Common myeloid progenitor, CD34-positive (primary cell): Measurements from ENCODE around the gene MYPN.
"Not testable (repeated sequence)": the region's sequence is repeated elsewhere in the genome, so short reads cannot be mapped to it uniquely, and the experiment has no call there.

Source experiments
- CTCF ChIA-PET: fragments of 350-600 bp; sonication (Branson Sonifier 250); formaldehyde crosslinking; loops from one replicate; lab custom pipeline; 2021; ENCODE audit warnings: antibody characterized with exemption; lab: Charles Lee
- POLR2A ChIA-PET: fragments of 350-600 bp; sonication (Branson Sonifier 250); formaldehyde crosslinking; loops from one replicate; lab custom pipeline; 2021; ENCODE audit warnings: antibody characterized with exemption; lab: Charles Lee
- DNase-seq, 3 donors: peaks; one replicate each; pipeline versions ENCODE4 v3.0.0 to v3.0.0-alpha.2; 2013
- H3K27ac ChIP-seq, 2 experiments: 1 replicate in 1 of 2; 2 replicates in 1 of 2; pipeline ENCODE4 v1.7.0; 2013; ENCODE audit warnings: inconsistent platforms in 2 of 2, low read length in 2 of 2, mild to moderate bottlenecking in 2 of 2, low read depth in 1 of 2, moderate library complexity in 1 of 2; ENCODE audit not compliant: severe bottlenecking in 2 of 2, insufficient read depth in 1 of 2, poor library complexity in 1 of 2
- H3K27me3 ChIP-seq, 5 experiments: replicated peaks in 2 of 5; 1 replicate in 3 of 5; 2 replicates in 2 of 5; pipeline versions ENCODE4 v1.6.1 to v1.7.0; 2013; ENCODE audit warnings: low read length in 4 of 5, mild to moderate bottlenecking in 2 of 5, moderate library complexity in 2 of 5, inconsistent platforms in 1 of 5; ENCODE audit not compliant: insufficient read depth in 5 of 5, control insufficient read depth in 4 of 5
- H3K36me3 ChIP-seq, 4 experiments: 1 replicate in 2 of 4; 2 replicates in 2 of 4; pipeline versions ENCODE4 v1.6.1 to v1.7.0; 2013; ENCODE audit warnings: low read length in 3 of 4, control low read depth in 1 of 4, mild to moderate bottlenecking in 1 of 4; ENCODE audit not compliant: control insufficient read depth in 4 of 4, insufficient read depth in 4 of 4
- H3K4me1 ChIP-seq, 4 experiments: 1 replicate in 3 of 4; 2 replicates in 1 of 4; pipeline versions ENCODE4 v1.6.1 to v1.7.1; 2013; ENCODE audit warnings: low read length in 3 of 4, mild to moderate bottlenecking in 3 of 4, control low read depth in 1 of 4, inconsistent platforms in 1 of 4, moderate library complexity in 1 of 4; ENCODE audit not compliant: control insufficient read depth in 4 of 4, insufficient read depth in 4 of 4; ENCODE audit errors: control extremely low read depth in 1 of 4
- H3K4me3 ChIP-seq, 7 experiments: 1 replicate in 4 of 7; 2 replicates in 3 of 7; pipeline versions ENCODE4 v1.5.1 to v1.7.0; 2013; ENCODE audit warnings: mild to moderate bottlenecking in 7 of 7, low read length in 6 of 7, moderate library complexity in 6 of 7, inconsistent platforms in 2 of 7, low read depth in 2 of 7, control low read depth in 1 of 7; ENCODE audit not compliant: insufficient read depth in 4 of 7, control insufficient read depth in 1 of 7; ENCODE audit errors: extremely low read depth in 1 of 7
- H3K9me3 ChIP-seq, 5 experiments: 1 replicate in 4 of 5; 2 replicates in 1 of 5; pipeline versions ENCODE4 v1.6.1 to v1.7.1; 2013; ENCODE audit warnings: low read length in 4 of 5, mild to moderate bottlenecking in 2 of 5, inconsistent platforms in 1 of 5, low read depth in 1 of 5, moderate library complexity in 1 of 5; ENCODE audit not compliant: control insufficient read depth in 4 of 5, insufficient read depth in 2 of 5; ENCODE audit errors: control extremely low read depth in 1 of 5
- WGBS: methylation state at CpG from one replicate; pipeline ENCODE4 v1.1.5; 2013; ENCODE audit not compliant: insufficient coverage; 5-methylcytosine and 5-hydroxymethylcytosine counted together

The MYPN gene

DNA sequence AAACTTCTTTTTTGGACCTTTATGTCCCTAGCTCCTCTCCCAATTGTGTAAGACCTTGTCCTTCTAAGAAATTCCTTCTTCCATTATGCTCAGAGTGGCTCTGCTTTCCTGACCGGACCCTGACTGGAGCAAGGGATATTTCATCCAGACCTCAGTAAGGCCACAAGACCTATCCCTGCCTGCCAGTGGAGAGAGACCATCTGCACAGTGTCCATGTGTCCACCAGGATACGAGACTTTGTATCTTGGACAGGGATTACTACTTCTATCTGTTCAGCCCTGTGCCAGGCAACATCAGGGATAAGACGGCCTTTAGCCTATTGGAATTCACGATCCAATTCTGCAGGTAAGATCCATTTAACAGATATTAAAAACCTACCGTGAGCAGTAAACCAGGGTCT lies 129.8 kb downstream of the MYPN start:
- no peaks in the 10 kb centered on the region for H3K36me3 ChIP-seq
- ChIA-PET POLR2A (no interaction called here), CTCF (no interaction called here)
- peaks cover 0 to 7% (median 1%) of the 10 kb centered on the region in 4 experiments for H3K4me1 ChIP-seq
- H3K9me3 ChIP-seq = no peaks in the 10 kb centered on the region
- no peak overlapping the region for H3K27ac ChIP-seq
- H3K4me3 ChIP-seq = no peak overlapping the region
- H3K27me3 ChIP-seq = no peaks in the 10 kb centered on the region
- no peak for DNase-seq
- WGBS = 100% methylated on average over 4 of the region's 5 CpGs

- Histone ChIP-seq H3K36me3 (no peaks in the 10 kb centered on the region), H3K4me3 (no peak overlapping the region), H3K9me3 (no peaks in the 10 kb centered on the region), H3K27ac (no peak overlapping the region), H3K27me3 (no peaks in the 10 kb centered on the region), H3K4me1 (peaks cover 0 to 7% (median 1%) of the 10 kb centered on the region in 4 experiments)
- DNase-seq = no peak
- ChIA-PET POLR2A (no interaction called here), CTCF (no interaction called here)
- 96% methylated on average over 3 of the region's 5 CpGs for WGBS
Measured at GRCh38 chr10:68239596-68240150, 130.4 kb downstream of the MYPN start.

- DNase-seq = no peak
- ChIA-PET CTCF (interaction anchor here (1.1 kb wide), 1 partner anchor 31 kb away, joined by 3 read pairs; no protein-coding TSS in a partner anchor), POLR2A (no interaction called here)
- Histone ChIP-seq H3K9me3 (no peaks in the 10 kb centered on the region), H3K36me3 (no peaks in the 10 kb centered on the region), H3K4me3 (no peak overlapping the region), H3K27ac (no peak overlapping the region), H3K27me3 (no peaks in the 10 kb centered on the region), H3K4me1 (no peaks in the 10 kb centered on the region)
- WGBS = 100% methylated on average over 2 of the region's 2 CpGs
Measured at GRCh38 chr10:68242051-68242450, 132.8 kb downstream of the MYPN start.

- DNase-seq, H3K4me3 ChIP-seq, H3K27ac ChIP-seq, POLR2A ChIA-PET, H3K27me3 ChIP-seq, H3K4me1 ChIP-seq, H3K36me3 ChIP-seq, H3K9me3 ChIP-seq: not testable (repeated sequence)
- 81% methylated on average over 4 of the region's 7 CpGs for WGBS
- CTCF ChIA-PET = interaction anchor here (1.0 kb wide), 1 partner anchor 40 kb away, joined by 3 read pairs; no protein-coding TSS in a partner anchor
Measured at GRCh38 chr10:68246397-68246796, 137.1 kb downstream of the MYPN start.

DNA sequence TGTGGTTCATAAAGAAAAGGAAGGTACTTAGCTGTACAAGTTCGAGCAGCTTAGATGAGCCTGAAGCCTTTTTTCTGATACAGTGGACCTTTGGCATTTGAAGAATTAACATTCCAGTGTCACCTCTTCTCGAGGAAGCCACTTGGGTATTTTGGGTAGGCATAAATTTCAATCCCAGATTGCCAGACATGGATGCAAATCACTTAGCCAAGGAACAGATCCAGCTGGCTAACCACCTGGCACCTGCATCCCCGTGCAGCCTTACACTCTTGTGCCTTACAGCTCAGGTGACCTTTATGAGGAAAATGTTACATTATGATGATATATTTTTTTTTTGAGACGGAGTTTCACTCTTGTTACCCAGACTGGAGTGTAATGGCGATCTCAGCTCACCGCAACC lies 138.6 kb downstream of the MYPN start:
- no peaks in the 10 kb centered on the region for H3K27me3 ChIP-seq
- no peak overlapping the region for H3K4me3 ChIP-seq
- ChIA-PET CTCF (interaction anchor here (0.6 kb wide), 1 partner anchor 345 kb away, joined by 4 read pairs; no protein-coding TSS in a partner anchor), POLR2A (no interaction called here)
- WGBS = 100% methylated on average over 3 of the region's 6 CpGs
- DNase-seq = no peak
- peaks cover 0 to 2% (median 0%) of the 10 kb centered on the region in 4 experiments for H3K4me1 ChIP-seq
- no peaks in the 10 kb centered on the region for H3K36me3 ChIP-seq
- no peaks in the 10 kb centered on the region for H3K9me3 ChIP-seq
- H3K27ac ChIP-seq = no peak overlapping the region

DNA sequence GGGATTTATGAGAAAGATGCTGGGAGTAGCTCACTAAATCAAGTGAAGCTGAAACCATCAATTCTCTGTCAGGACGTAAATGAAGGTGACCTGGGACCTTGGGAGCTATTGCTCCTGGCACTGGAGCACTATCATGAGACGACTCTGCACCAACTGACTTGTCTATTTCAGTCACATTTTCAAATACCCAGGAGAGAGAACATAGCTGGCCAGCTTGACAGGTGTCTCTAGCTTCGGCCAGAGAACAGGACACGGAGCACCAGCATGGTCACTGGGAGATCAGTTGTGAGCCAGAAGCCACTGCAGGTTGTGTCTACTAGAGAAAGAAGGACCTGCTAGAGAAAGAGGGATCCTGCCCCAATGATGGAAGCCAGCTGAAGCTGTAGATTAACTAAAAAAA lies 140.0 kb downstream of the MYPN start:
- Histone ChIP-seq H3K9me3 (no peaks in the 10 kb centered on the region), H3K36me3 (no peaks in the 10 kb centered on the region), H3K4me1 (peaks cover 0 to 2% (median 0%) of the 10 kb centered on the region in 4 experiments), H3K4me3 (no peak overlapping the region), H3K27ac (no peak overlapping the region), H3K27me3 (no peaks in the 10 kb centered on the region)
- no peak for DNase-seq
- ChIA-PET CTCF (no interaction called here), POLR2A (no interaction called here)
- 100% methylated on average over 4 of the region's 4 CpGs for WGBS

DNA sequence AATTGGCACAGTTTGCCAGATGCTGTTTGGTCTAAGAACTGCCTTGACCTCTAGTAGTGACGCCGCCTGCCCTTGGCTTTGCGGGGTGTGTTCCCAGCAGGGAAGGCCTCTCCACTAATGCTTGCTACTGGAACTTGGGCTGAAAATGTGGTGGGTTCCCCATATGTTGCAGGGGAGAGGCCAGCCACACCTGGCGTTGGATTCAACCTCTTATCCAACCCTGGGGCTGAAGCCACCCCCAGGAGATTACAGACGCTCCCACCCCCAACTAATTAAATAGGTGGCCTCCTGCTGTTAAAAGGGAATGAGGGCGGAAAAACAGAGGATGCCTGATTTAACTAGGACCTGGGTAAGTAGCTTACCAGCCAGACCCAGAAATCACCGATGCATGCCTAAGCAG lies 141.9 kb downstream of the MYPN start:
- DNase-seq = no peak
- Histone ChIP-seq H3K4me3 (no peak overlapping the region), H3K27ac (no peak overlapping the region), H3K27me3 (no peaks in the 10 kb centered on the region), H3K36me3 (no peaks in the 10 kb centered on the region), H3K9me3 (no peaks in the 10 kb centered on the region), H3K4me1 (peaks cover 0 to 2% (median 0%) of the 10 kb centered on the region in 4 experiments)
- ChIA-PET POLR2A (no interaction called here), CTCF (no interaction called here)
- 100% methylated on average over 7 of the region's 7 CpGs for WGBS
